Cardiac fibroblast (primary cell): Measurements from ENCODE around the gene CABLES1.

Experiments used
- DNase-seq, 2 donors: peaks; one replicate each; pipeline versions ENCODE4 v3.0.0 to v3.0.0-alpha.2; 2010; ENCODE audit warnings: low read depth in 2 of 2
- H3K4me3 ChIP-seq, 2 donors: replicated peaks in 1 of 2; 1 replicate in 1 of 2; 2 replicates in 1 of 2; pipeline ENCODE4 v1.5.1; 2011; ENCODE audit warnings: low read depth in 2 of 2, low read length in 2 of 2, mild to moderate bottlenecking in 2 of 2, moderate library complexity in 1 of 2
- TF ChIP-seq, protein P1 (sequence below): IDR thresholded peaks from one replicate; pipeline ENCODE4 v1.5.1; 2011; ENCODE audit warnings: low read depth, mild to moderate bottlenecking, low read length, inconsistent platforms

The CABLES1 gene

GRCh38 chr18:23159344-23159743 is 24.1 kb downstream of the CABLES1 start:
- DNase-seq = no peak
- TF ChIP-seq, protein P1, sequence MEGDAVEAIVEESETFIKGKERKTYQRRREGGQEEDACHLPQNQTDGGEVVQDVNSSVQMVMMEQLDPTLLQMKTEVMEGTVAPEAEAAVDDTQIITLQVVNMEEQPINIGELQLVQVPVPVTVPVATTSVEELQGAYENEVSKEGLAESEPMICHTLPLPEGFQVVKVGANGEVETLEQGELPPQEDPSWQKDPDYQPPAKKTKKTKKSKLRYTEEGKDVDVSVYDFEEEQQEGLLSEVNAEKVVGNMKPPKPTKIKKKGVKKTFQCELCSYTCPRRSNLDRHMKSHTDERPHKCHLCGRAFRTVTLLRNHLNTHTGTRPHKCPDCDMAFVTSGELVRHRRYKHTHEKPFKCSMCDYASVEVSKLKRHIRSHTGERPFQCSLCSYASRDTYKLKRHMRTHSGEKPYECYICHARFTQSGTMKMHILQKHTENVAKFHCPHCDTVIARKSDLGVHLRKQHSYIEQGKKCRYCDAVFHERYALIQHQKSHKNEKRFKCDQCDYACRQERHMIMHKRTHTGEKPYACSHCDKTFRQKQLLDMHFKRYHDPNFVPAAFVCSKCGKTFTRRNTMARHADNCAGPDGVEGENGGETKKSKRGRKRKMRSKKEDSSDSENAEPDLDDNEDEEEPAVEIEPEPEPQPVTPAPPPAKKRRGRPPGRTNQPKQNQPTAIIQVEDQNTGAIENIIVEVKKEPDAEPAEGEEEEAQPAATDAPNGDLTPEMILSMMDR = no peak
- H3K4me3 ChIP-seq = no peak overlapping the region

DNA sequence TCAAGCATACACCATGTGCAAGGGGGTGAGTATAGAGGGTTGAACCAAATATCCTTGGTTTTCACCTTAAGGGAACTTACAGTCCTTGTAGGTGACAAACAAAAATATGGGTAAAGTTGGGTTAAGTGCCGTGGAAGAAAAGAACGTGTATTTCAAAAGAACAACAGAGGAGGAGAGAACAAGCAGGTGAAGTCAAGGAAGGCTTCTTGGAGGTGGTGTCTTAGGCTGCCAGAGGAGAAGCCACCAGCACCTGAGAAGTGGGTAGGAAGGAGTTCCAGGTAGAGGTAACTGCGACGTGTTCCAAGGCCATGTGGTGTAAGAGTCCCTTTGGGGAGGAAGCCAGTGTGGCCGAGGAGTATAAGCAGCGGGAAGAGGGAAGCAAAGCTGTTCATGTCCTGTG is 27.2 kb downstream of the CABLES1 start:
- H3K4me3 ChIP-seq = no peak overlapping the region
- TF ChIP-seq, protein P1 = no peak
- no peak for DNase-seq

DNA sequence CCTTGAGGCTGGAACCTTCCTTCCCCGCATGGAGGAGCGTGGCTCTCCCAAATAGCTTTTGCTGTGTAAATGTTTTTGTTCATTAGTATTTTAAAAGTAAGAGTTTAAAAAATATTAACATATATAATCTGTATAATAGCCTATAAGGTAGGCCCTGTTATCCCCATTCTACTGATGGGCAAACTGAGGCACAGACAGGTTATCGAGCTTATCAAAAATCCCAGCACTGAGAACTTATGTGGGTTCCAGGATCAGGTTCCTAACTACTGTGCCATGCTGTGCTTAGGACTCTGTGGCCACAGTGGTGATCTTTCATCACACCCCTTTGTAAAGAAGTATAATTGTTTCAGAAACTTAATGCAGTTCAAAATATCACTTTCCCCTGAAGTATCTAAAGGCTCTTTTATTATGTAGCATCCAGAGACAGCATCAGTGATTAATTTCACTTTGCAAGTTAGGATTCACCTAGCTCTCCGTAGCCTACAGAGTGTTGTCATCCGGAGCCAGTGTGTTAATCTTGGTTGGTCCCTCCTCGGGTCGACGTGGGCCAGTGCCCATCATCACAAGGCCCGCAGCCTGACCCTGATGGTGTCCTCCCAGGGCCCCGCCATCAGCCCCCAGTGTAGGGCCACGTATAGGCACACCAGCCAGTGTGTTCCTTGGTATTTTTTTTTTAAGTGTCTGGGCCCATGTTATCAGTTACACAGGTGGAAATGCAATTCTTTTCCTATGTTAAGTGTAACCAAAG is 28.7 kb downstream of the CABLES1 start:
- TF ChIP-seq, protein P1 = no peak
- DNase-seq = no peak

GRCh38 chr18:23165271-23166068 is 30.2 kb downstream of the CABLES1 start:
- no peak overlapping the region for H3K4me3 ChIP-seq
- TF ChIP-seq, protein P1 = no peak
- DNase-seq = no peak

More for the DNA sequence above, 28.7 kb downstream of the CABLES1 start:
- H3K4me3 ChIP-seq = no peak overlapping the region

GRCh38 chr18:23166891-23167541 is 31.7 kb downstream of the CABLES1 start:
- TF ChIP-seq, protein P1 = no peak
- DNase-seq = peak; percentile 67 to 77

GRCh38 chr18:23169673-23170044 is 34.4 kb downstream of the CABLES1 start:
- no peak overlapping the region for H3K4me3 ChIP-seq
- no peak for DNase-seq
- TF ChIP-seq, protein P1 = no peak

More at GRCh38 chr18:23166891-23167541, 31.7 kb downstream of the CABLES1 start:
- H3K4me3 ChIP-seq = no peak overlapping the region
